Coronary artery (tissue), 2 donors: ENCODE data around the gene RPS6KA1.

Experiments
- DNase-seq: peaks from one replicate; pipeline ENCODE4 v3.0.0-alpha.2; 2017; ENCODE audit warnings: low spot score
- H3K27ac ChIP-seq, 2 donors: fragments of 200-600 bp; sonication (generic); one replicate each; pipeline ENCODE4 v1.5.1; 2016 to 2019
- H3K4me3 ChIP-seq: fragments of 200-600 bp; sonication (generic); 2 replicates; pipeline ENCODE4 v1.5.1; 2016; ENCODE audit warnings: mild to moderate bottlenecking, moderate library complexity
- TF ChIP-seq, protein P1 (sequence below): fragments of 200-600 bp; sonication (generic); IDR thresholded peaks from one replicate; pipeline ENCODE4 v1.5.1; 2019; ENCODE audit warnings: antibody characterized with exemption

RPS6KA1 gene

DNA sequence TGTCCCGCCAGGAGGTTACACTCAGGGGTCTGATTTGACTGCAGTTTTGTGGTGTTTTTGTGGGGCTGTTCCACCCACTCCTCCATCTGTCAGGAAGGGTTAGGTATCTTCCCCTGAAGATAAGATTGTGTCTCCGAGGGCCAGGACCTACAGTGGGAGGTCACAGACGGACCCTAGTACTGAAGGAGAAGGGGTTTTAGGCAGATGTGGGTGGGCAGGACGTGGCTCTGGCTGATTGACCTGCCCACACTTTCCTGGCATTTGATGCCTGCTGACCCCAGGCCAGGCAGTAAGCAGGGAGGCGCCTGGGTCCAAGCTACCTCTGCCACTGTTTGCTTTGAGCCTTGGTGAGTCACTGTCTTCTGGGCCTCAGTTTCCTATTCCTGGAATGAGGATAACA is 13.9 kb downstream of the RPS6KA1 start:
- DNase-seq, result no peak
- H3K27ac ChIP-seq, result peak overlapping the region in 1 of 2 donors; percentile 86
- TF ChIP-seq, protein P1, sequence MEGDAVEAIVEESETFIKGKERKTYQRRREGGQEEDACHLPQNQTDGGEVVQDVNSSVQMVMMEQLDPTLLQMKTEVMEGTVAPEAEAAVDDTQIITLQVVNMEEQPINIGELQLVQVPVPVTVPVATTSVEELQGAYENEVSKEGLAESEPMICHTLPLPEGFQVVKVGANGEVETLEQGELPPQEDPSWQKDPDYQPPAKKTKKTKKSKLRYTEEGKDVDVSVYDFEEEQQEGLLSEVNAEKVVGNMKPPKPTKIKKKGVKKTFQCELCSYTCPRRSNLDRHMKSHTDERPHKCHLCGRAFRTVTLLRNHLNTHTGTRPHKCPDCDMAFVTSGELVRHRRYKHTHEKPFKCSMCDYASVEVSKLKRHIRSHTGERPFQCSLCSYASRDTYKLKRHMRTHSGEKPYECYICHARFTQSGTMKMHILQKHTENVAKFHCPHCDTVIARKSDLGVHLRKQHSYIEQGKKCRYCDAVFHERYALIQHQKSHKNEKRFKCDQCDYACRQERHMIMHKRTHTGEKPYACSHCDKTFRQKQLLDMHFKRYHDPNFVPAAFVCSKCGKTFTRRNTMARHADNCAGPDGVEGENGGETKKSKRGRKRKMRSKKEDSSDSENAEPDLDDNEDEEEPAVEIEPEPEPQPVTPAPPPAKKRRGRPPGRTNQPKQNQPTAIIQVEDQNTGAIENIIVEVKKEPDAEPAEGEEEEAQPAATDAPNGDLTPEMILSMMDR, result no peak
- peak overlapping the region; percentile 24 for H3K4me3 ChIP-seq

DNA sequence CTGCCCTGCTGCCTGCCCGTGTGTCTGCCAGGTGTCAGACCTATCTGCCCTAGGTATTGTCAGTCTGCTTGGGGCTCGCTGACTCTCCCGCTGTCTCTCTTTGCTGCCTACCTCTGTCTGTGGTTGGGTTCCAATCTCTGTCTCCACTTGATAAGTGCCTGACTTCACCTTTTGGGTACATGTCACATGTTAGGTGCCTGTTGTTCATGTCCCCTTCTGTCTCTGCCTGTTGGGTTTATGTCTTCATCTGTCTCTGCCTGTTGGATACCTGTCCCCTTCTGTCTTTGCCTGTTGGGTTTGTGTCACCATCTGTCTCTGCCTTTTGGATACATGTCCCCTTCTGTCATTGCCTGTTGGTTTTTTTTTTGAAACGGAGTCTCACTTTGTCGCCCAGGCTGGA is 14.6 kb downstream of the RPS6KA1 start:
- DNase-seq, result no peak
- peak overlapping the region in 1 of 2 donors; percentile 86 for H3K27ac ChIP-seq
- TF ChIP-seq, protein P1, result no peak
- no peak overlapping the region for H3K4me3 ChIP-seq

DNA sequence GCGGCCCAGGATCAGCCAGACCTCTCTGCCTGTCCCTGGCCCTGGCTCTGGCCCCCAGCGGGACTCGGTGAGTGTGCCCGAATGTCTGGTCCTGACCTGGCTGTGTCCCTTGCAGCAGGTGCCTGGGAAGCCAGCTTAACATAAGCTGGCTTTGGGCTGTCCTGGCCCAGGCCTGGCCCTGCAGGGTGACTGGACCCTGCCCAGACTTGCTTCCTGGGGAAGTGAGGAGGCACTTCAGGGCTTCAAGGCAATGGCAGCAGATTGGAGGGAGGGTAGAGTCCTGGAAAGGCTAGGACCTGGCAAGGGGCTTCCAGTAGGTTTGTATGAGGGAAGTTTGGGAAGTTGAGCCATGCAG is 16.4 kb downstream of the RPS6KA1 start:
- no peak for DNase-seq
- peak overlapping the region; percentile 59 for H3K4me3 ChIP-seq
- TF ChIP-seq, protein P1, result no peak
- peak overlapping the region in 1 of 2 donors; percentile 49 for H3K27ac ChIP-seq

DNA sequence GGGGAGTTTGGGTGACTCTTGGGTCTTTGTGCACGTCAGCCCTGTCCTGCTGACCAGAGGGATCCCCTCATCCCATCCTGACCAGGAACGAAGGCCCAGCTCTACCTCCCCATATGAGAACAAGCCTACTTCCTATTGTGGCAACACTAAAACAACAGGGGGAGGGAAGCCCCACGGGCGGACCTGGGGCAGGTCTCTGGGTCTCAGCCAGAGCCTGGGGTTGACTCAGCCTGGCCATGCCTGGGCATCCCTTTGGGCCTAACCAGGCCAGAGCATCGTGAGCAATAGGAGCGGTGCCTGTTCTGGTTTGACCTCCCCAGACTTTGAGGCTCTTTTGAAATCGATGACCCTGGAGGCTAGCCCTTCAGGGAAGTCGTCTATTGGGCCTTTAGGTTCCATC is 16.8 kb downstream of the RPS6KA1 start:
- peak overlapping the region in 1 of 2 donors; percentile 49 for H3K27ac ChIP-seq
- peak overlapping the region; percentile 59 for H3K4me3 ChIP-seq
- TF ChIP-seq, protein P1, result no peak
- no peak for DNase-seq

DNA sequence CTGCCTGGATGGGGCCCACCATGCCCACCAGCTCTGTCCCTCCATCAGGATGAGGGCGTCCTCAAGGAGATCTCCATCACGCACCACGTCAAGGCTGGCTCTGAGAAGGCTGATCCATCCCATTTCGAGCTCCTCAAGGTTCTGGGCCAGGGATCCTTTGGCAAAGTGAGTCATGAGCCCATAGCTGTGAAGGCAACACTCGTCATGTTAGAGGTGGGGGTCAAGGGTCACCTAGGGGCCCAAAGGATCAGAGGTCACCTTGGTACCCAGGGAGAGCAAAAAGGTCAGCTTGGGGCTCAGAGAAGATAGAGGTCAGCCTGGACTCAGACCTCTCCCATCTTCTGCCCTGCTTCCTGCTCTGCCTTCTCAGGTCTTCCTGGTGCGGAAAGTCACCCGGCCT is 17.3 kb downstream of the RPS6KA1 start:
- H3K4me3 ChIP-seq, result no peak overlapping the region
- DNase-seq, result peak; percentile 64
- TF ChIP-seq, protein P1, result no peak
- H3K27ac ChIP-seq, result no peak overlapping the region

DNA sequence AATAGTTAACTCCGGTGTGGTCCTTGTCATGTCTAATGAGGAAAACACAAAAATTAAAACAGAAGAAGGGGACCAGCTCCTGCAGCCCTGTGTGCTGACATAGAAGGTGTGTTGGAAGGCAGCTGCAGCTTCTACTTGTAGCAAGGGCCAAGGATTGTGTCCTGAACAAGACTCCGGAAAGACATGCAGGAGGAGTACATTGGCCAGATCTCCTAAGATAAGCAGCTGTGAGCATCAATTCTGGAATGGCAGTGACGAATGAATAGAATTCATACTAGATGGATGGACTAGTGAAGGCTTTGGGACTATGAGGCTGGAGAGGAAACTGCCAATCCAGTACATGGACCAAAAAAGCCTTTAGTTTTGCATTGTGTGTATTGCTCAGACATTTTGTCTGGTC is 19.3 kb downstream of the RPS6KA1 start:
- DNase-seq, result no peak
- H3K27ac ChIP-seq, result no peak overlapping the region
- TF ChIP-seq, protein P1, result no peak
- no peak overlapping the region for H3K4me3 ChIP-seq

DNA sequence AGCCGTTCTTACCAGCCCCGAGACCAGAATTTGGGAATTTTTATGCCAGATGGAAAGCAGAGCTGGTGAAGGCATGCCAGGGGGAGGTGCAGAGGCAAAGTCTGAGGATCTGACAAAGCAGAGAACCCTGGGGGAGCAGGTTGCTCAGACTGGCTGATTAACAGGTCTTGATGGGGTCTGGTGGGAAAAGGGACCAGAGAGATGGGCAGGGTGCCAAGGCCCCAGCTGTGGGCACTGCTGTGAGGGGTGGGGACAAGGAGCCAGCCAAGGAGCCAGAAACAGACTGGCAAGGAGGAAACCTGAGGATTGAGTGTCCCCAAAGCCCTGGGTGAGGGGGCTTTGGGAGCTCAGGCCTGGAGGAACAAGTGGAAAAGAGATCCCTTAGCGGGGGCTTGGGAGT is 21.4 kb downstream of the RPS6KA1 start:
- TF ChIP-seq, protein P1, result no peak
- no peak overlapping the region for H3K27ac ChIP-seq
- H3K4me3 ChIP-seq, result no peak overlapping the region
- no peak for DNase-seq
